ENCODE data around the gene RRM2. TPM values are rescaled to one million over a fixed set of nuclear protein-coding genes. Genes with fewer than 3 reads are reported as not detected.

RRM2 gene
- polyA plus RNA-seq, 2 of the 4 experiments (the other 2 are of a cell fraction): 84.4 to 111 TPM

DNA sequence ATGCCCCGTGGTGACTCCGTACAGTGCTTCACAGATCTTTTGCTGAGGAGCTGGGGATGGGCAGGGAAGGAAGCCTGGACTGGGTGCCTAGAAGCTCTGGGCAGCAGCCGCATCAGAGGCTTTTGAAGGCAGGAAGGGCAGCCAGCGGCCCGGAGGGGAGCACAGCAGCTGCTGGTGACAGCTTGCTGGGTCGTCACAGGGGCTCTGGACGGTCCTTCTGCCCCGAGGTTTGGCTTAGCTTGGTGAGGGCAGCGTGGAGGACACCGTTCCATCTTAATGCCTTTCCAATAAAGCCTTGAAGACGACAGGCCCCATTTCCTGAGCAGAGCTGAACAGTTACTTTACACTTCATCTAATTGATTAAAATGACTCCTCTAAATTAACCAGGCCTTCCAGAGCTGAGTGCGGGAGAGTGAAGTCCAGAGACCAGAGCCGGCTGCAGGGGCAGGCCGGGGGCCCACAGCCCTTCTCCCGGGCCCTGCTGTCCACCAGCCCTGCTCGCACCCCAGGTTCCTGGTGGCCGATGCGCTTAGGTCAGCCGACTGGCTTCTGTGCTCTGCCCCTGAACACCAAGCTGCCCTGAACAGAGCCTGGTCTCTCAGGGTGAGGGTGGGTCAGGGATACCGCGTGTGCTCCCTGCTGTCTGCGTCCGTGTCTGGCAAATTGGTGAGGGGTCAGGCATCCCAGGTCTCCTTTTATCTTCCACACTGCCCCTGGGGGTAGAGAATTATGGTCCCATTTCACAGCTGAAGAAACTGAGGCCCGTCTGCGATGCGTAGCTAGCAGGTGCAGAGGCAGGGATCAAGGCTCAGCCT is 43.5 kb downstream of the RRM2 start:
- Histone ChIP-seq H3K4me2 (no peak overlapping the region), H3K4me3 (no peak overlapping the region), H3K9me3 (no peaks in the 10 kb centered on the region), H3K4me1 (peaks cover 11% of the 10 kb centered on the region), H3K27ac (no peak overlapping the region)
- ATAC-seq (no peak), FAIRE-seq (no peak), DNase-seq (ENCODE audit: low read depth in 1 of 2, low spot score in 1 of 2) (no peak)
- no peak for TF ChIP-seq NFE2L2 (conservative IDR thresholded peaks at IDR 0.05; ENCODE audit: low read length)
- no peak for TF ChIP-seq BHLHE40 (IDR thresholded peaks at IDR 0.05; ENCODE audit: low read depth, low read length)
- no peak for TF ChIP-seq NPAS2 (CRISPR knock-in tag; IDR thresholded peaks at IDR 0.05; ENCODE audit: borderline replicate concordance)
- TF ChIP-seq KDM1A (IDR thresholded peaks at IDR 0.05; ENCODE audit: low read depth): no peak
- no peak for TF ChIP-seq KDM5A (IDR thresholded peaks at IDR 0.05)
- TF ChIP-seq POLR2A (IDR thresholded peaks at IDR 0.05; ENCODE audit: low read length): no peak
- TF ChIP-seq, protein P1, sequence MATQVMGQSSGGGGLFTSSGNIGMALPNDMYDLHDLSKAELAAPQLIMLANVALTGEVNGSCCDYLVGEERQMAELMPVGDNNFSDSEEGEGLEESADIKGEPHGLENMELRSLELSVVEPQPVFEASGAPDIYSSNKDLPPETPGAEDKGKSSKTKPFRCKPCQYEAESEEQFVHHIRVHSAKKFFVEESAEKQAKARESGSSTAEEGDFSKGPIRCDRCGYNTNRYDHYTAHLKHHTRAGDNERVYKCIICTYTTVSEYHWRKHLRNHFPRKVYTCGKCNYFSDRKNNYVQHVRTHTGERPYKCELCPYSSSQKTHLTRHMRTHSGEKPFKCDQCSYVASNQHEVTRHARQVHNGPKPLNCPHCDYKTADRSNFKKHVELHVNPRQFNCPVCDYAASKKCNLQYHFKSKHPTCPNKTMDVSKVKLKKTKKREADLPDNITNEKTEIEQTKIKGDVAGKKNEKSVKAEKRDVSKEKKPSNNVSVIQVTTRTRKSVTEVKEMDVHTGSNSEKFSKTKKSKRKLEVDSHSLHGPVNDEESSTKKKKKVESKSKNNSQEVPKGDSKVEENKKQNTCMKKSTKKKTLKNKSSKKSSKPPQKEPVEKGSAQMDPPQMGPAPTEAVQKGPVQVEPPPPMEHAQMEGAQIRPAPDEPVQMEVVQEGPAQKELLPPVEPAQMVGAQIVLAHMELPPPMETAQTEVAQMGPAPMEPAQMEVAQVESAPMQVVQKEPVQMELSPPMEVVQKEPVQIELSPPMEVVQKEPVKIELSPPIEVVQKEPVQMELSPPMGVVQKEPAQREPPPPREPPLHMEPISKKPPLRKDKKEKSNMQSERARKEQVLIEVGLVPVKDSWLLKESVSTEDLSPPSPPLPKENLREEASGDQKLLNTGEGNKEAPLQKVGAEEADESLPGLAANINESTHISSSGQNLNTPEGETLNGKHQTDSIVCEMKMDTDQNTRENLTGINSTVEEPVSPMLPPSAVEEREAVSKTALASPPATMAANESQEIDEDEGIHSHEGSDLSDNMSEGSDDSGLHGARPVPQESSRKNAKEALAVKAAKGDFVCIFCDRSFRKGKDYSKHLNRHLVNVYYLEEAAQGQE (IDR thresholded peaks at IDR 0.05): no peak
- 93% methylated on average over 26 of the region's 26 CpGs for WGBS (ENCODE audit: missing lambda C conversion rate)
- ChIA-PET POLR2A (no interaction called here), CTCF (interaction anchor here (0.6 to 6.9 kb wide), 8 partner anchors 9 to 269 kb away, joined by 3 to 53 read pairs (median 4); no protein-coding TSS in a partner anchor)

- DNase-seq (ENCODE audit: low read depth in 1 of 2, low spot score in 1 of 2): no peak
These were observed 44.2 kb downstream of the RRM2 start for GRCh38 chr2:10166676-10167292.

GRCh38 chr2:10167316-10167715 is 44.8 kb downstream of the RRM2 start:
- no peak for TF ChIP-seq ZC3H11A (IDR thresholded peaks at IDR 0.05)
- Histone ChIP-seq H3K4me3 (no peak overlapping the region), H3K4me1 (peaks cover 11% of the 10 kb centered on the region), H3K9me3 (no peaks in the 10 kb centered on the region), H3K27ac (no peak overlapping the region), H3K4me2 (no peak overlapping the region)
- ATAC-seq (peak in 1 of 2 experiments; percentile 7; a peak in 2 of 6 replicates), FAIRE-seq (no peak), DNase-seq (ENCODE audit: low read depth in 1 of 2, low spot score in 1 of 2) (no peak)
- CTCF ChIA-PET: interaction anchor here (0.9 to 6.9 kb wide), 4 partner anchors 11 to 242 kb away, joined by 3 to 53 read pairs (median 10); no protein-coding TSS in a partner anchor
- 95% methylated on average over 11 of the region's 11 CpGs for WGBS (ENCODE audit: missing lambda C conversion rate)
- POLR2A ChIA-PET: no interaction called here

More at GRCh38 chr2:10166676-10167292, 44.2 kb downstream of the RRM2 start:
- ATAC-seq (no peak), FAIRE-seq (no peak)
- no peak overlapping the region for H3K27ac ChIP-seq
- WGBS (ENCODE audit: missing lambda C conversion rate): 90% methylated on average over 18 of the region's 18 CpGs
- POLR2A ChIA-PET: no interaction called here
- H3K4me3 ChIP-seq: no peak overlapping the region
- no peaks in the 10 kb centered on the region for H3K9me3 ChIP-seq
- no peak overlapping the region for H3K4me2 ChIP-seq
- TF ChIP-seq BCL3 (IDR thresholded peaks at IDR 0.05): no peak
- no peak for TF ChIP-seq EHMT2 (IDR thresholded peaks at IDR 0.05; ENCODE audit: low read depth)
- no peak for TF ChIP-seq POLR2A (IDR thresholded peaks at IDR 0.05; ENCODE audit: low read length)
- no peak for TF ChIP-seq CBX8 (IDR thresholded peaks at IDR 0.05)
- TF ChIP-seq NPAS2 (CRISPR knock-in tag; IDR thresholded peaks at IDR 0.05; ENCODE audit: borderline replicate concordance): no peak
- peaks cover 11% of the 10 kb centered on the region for H3K4me1 ChIP-seq
- CTCF ChIA-PET: interaction anchor here (0.8 to 6.9 kb wide), 6 partner anchors 10 to 268 kb away, joined by 3 to 53 read pairs (median 4); no protein-coding TSS in a partner anchor

DNA sequence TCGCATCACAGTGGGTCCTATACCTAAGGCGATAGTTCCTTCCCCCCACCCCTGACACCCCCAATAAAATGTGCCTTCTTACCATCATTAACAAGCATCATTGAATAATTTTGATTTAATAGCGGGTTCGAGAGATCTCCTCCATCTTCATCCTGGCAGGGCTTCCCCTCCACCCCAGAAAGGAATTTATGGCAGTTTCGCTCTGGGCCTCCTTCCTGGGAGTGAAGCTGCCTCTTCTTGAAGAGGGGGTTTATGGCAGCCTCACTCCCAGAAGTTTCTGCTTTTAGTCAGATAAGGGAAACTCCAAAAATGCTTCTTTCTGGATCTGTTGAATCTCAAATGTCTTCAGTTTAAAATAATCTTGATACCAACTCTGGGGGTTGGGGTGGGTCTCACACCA is 45.7 kb downstream of the RRM2 start:
- no peak overlapping the region for H3K4me2 ChIP-seq
- ChIA-PET POLR2A (no interaction called here), CTCF (interaction anchor here (1.2 to 6.9 kb wide), 4 partner anchors 12 to 267 kb away, joined by 5 to 53 read pairs (median 10); no protein-coding TSS in a partner anchor)
- no peak for ATAC-seq
- no peak overlapping the region for H3K4me3 ChIP-seq
- H3K9me3 ChIP-seq: no peaks in the 10 kb centered on the region
- peaks cover 11% of the 10 kb centered on the region for H3K4me1 ChIP-seq
- 91% methylated on average over 5 of the region's 5 CpGs for WGBS (ENCODE audit: missing lambda C conversion rate)
- DNase-seq (ENCODE audit: low read depth in 1 of 2, low spot score in 1 of 2): no peak
- no peak overlapping the region for H3K27ac ChIP-seq
- no peak for FAIRE-seq
- no peak for TF ChIP-seq GATA3 (IDR thresholded peaks at IDR 0.05; ENCODE audit: borderline replicate concordance)
- no peak for TF ChIP-seq ZC3H11A (IDR thresholded peaks at IDR 0.05)
- no peak for TF ChIP-seq NFE2L2 (conservative IDR thresholded peaks at IDR 0.05; ENCODE audit: low read length)

Data from A549 (cell line).